DOHH2 (cell line): ENCODE measurements around the gene OLIG3.

Experiments
- CTCF ChIP-seq: fragments of 200-600 bp; sonication (generic); IDR thresholded peaks from one replicate; pipeline ENCODE4 v1.5.1; 2014; ENCODE audit warnings: antibody characterized with exemption, mild to moderate bottlenecking, low read depth, low read length; ENCODE audit not compliant: poor library complexity, severe bottlenecking
- EZH2phosphoT487 ChIP-seq: fragments of 200-600 bp; sonication (generic); IDR thresholded peaks from 2 replicates; pipeline ENCODE4 v1.6.1; 2017; ENCODE audit warnings: borderline replicate concordance, mild to moderate bottlenecking, antibody characterized with exemption, low read length, moderate library complexity, mixed read lengths

GRCh38 chr6:137512757-137513605 lies 18.8 kb upstream of the OLIG3 start:
- TF ChIP-seq EZH2phosphoT487, result no peak
- no peak for TF ChIP-seq CTCF
